ENCODE data around the gene SHC2.

Gene SHC2

DNA sequence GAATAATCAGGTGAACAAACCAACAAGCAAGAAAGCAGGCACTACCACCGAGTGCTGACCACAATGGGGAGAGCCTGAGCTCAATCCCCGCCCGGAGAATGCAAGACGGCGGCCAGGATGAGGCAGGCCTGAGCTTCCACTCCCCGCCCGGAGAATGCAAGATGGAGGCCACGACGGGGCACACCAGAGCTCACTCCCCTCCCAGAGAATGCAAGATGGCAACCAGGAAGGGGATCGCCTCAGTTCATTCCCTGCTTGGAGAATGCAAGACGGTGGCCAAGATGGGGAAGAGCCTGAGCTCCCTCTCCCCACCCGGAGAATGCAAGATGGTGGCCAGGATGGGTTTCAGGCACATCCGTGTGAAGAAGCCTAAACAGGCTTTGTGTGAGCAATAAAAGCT, 91.6 kb downstream of the SHC2 start:
- DNase-seq: no peak

DNA sequence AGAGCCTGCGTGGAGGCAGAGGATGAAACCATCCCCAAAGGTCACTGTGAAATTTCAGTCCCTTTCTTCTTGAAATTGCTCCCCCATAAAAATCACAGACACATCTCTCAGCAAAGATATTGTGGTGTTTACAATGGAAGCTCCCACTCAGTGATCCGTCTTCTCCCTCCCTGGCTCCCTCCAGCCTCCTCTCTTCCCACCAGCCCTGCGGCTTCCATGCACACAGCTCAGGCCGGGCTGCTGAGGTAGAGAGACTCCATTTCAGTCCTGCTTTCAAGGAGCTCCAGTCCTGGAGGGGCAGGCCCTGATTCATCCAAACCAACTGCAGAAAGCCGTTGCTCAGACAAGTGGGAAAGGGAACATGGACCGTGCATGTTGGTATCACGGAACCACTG, 92.2 kb downstream of the SHC2 start:
- DNase-seq: no peak

DNA sequence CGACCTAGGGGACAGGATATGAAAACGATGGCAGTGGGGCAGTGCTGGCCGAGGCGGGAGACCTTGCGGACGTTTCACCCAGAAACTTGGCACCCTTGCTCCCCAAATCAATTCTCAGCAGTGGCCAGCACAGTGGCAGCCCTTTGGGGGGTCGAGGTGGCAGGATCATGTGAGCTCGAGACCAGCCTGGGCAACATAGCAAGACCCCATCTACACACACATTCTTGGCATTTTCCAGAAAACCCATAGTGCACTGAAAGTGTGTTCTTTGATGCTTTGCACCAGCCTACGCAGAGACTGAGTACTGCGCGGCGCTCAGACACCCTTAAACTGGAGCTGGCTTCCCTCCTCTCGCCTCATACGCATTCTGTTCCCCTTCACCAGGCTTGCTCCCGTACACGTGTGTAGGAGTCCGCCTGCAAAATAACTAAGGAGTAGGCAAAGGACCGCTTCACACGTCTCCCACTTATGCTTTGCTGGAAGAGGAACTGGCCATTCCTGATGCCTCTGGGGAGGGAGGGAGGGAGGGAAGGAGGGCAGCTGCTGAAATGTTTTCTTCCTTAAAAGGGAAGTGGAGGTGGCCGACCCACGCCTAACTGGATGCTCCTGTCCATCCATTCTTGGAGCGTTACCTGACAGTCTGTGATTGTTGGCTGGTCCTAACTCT, 92.7 kb downstream of the SHC2 start:
- DNase-seq: no peak

DNA sequence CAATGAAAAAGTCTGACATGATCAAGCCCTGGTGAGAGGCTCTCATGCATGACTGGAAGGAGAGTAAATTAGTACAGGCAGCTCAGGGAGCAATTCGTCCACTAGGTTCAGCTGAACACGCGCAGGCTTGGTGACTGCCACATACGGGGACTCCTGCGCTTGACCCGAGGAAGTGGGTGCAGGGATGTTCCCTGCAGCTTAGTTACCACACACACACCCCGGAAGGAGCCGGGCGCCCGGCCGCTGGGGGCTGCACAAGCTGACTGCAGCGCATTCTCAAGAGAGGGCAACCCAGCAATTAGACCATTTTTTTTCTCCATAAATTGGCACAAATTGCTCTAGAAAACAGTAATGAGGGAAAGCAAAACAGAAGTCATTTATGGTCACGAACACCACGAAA, 93.3 kb downstream of the SHC2 start:
- DNase-seq: no peak

DNA sequence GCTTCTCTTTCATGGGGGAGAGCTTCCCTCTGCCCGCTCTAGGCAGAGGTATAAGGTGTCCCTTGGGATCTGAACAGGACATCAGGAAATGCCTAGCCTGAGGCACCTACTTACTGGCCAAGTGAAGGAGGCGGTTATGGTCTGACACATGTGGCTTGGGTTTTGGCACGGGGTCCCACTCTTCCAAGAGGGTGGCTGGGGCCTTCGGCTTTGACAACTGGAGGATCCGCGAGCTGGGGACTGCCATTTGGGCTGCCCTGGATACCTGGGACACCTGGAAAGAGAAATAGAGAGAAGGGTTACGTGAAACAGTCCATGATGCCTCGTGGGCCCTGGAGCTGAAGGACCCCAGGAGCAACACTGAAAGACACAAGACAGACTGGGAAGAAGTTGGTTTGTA, 93.9 kb downstream of the SHC2 start:
- DNase-seq: no peak

Data from CD4-positive, alpha-beta T cell treated with Interleukin-1 beta for 1 hour (primary cell).